Left forelimb (tissue), 1 donor: ENCODE data around the gene NRDC.

Experiments used
- DNase-seq: peaks from one replicate; pipeline ENCODE4 v3.0.0-alpha.2; 2018; ENCODE audit warnings: low spot score

NRDC gene

GRCh38 chr1:51761351-51761750, 117.2 kb downstream of the NRDC start:
- no peak for DNase-seq

GRCh38 chr1:51760872-51761271, 117.7 kb downstream of the NRDC start:
- no peak for DNase-seq

GRCh38 chr1:51758310-51758709, 120.2 kb downstream of the NRDC start:
- no peak for DNase-seq

- no peak for DNase-seq
These were observed 122.2 kb downstream of the NRDC start for GRCh38 chr1:51756290-51756689.

GRCh38 chr1:51755437-51755836, 123.1 kb downstream of the NRDC start:
- DNase-seq = no peak

GRCh38 chr1:51754666-51755065, 123.9 kb downstream of the NRDC start:
- DNase-seq = no peak

- no peak for DNase-seq
These were observed 124.6 kb downstream of the NRDC start for GRCh38 chr1:51753969-51754368.

- no peak for DNase-seq
These were observed 126.2 kb downstream of the NRDC start for GRCh38 chr1:51752073-51752948.

- DNase-seq = no peak
These were observed 127.8 kb downstream of the NRDC start for GRCh38 chr1:51750729-51751128.

- no peak for DNase-seq
These were observed 128.3 kb downstream of the NRDC start for GRCh38 chr1:51750218-51750617.

GRCh38 chr1:51749151-51749550, 129.4 kb downstream of the NRDC start:
- no peak for DNase-seq

- DNase-seq = no peak
These were observed 133.3 kb downstream of the NRDC start for GRCh38 chr1:51745304-51745570.

GRCh38 chr1:51744506-51745303, 133.8 kb downstream of the NRDC start:
- DNase-seq = no peak

- no peak for DNase-seq
These were observed 137.3 kb downstream of the NRDC start for GRCh38 chr1:51741121-51741681.

- DNase-seq = no peak
These were observed 137.9 kb downstream of the NRDC start for GRCh38 chr1:51740652-51741051.
